Activated T-cell treated with anti-CD3 and anti-CD28 coated beads for 24 hours (primary cell): ENCODE measurements around the gene ROR2.

Source experiments
- DNase-seq: peaks from one replicate; pipeline ENCODE4 v3.0.0-alpha.2; 2020; ENCODE audit warnings: low read depth

The ROR2 gene

DNA sequence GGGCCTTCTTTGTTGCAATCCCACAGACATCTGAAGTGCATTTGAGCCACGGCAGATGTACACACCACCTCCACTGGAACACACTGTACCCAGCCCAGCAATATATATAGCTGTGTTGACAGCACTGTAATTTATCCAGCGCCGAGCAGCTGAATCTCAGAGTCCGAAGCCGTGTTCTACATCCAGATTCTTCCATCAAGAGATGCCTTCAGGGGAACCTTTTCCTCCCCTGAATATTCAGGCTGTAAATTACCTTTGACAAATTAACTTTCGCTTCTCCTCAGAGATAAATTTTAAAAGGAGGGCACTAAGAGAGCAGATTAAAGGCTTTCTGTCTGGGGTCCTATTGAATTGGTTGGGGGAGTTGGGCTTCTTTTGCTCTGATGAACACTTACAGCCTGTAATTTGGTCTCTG lies 76.4 kb downstream of the ROR2 start:
- no peak for DNase-seq

DNA sequence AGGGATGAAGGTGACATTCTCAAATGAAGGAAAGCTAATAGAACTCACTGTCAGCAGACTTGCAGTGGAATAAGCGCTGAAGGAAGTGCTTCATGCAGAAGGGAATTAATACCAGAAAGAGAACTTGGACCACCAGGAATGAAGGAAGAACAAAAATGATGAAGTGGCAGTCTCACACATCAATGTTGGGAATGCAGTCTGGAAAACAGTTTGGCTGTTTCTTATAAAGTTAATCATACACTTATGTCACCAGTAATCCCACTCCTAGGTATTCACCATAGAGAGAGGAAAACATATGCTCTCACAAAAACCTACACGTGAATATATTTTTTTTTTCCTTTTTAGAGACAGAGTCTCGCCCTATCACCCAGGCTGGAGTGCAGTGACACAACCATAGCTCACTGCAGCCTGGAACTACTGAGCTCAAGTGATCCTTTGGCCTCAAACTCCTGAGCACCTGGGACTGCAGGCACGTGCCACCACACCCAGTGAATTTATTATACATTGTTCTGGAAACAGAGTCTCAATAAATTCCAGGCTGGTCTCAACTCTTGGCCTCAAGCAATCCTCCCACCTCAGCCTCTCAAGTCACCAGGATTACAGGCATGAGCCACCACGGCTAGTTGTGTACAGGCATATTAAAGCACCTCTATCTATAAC lies 81.2 kb downstream of the ROR2 start:
- no peak for DNase-seq

DNA sequence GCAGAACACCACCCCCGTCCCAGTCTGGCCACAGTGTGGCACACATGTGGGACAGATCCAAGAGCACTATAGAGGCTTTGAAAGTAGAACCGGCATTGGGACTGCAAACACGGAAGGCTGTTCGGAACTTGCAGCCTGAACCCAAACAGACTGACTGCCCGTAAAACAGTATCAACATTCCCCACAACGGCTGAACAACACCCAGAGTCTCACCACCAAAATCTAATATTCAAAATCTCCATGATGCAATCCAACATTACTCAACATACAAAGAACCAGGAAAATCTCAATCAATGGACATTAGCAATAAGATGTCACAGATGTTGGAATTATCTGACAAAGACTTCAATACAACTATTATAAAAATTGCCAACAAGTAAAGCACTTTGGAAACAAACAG lies 82.3 kb downstream of the ROR2 start:
- DNase-seq = no peak

DNA sequence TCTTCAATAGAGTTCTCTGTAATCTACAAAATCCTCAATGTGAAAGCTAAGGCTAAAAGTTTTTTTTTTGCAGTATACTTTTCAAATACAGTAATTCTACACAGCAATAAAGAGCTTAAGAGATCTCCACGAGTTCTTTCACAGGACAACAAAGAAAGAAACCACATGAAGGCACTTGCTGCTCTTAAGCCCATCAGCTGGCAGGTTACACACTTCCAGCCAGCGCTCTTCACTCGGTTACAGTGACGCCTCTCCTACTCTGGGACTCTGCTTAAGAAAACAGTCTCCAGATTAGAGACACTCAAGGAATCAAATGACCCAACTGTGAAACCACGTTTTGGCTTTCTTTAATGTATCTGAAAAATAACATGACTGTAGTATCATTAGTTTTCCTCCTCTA lies 85.0 kb downstream of the ROR2 start:
- no peak for DNase-seq

DNA sequence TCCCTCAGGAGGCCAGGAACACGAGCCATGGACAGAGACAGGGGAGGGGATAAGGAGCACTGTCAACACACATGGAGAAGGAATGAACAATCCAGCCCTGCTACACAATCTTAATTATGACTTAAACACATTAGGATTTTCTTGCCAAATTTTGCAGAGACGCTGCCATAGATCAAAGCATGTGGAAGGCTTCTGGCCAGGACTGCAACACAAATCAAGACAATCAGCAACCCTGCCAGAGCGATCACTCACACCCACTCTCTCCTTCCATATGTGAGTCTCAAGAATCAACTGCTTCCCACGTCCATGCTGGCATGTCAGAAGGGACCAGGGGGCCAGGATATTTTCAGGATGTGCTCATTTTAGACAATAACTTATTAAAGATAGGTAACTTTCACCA lies 85.6 kb downstream of the ROR2 start:
- no peak for DNase-seq

DNA sequence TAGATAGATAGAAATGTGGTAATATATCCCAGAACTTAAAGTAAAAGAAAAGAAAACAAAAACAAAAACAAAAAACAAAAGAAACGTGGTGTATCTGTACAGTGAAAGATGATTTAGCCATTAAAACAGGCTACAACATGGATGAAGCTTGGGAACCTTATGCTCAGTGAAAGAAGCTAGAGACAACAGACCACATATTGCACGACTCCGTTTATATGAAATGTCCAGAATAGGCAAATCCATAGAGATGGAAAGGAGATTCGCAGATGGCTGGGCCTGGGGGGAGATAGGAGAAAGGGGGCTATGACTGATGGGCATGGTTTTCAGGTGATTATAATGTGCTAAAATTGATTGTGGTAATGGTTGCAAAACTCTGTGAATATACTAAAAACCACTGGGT lies 86.6 kb downstream of the ROR2 start:
- DNase-seq = no peak

DNA sequence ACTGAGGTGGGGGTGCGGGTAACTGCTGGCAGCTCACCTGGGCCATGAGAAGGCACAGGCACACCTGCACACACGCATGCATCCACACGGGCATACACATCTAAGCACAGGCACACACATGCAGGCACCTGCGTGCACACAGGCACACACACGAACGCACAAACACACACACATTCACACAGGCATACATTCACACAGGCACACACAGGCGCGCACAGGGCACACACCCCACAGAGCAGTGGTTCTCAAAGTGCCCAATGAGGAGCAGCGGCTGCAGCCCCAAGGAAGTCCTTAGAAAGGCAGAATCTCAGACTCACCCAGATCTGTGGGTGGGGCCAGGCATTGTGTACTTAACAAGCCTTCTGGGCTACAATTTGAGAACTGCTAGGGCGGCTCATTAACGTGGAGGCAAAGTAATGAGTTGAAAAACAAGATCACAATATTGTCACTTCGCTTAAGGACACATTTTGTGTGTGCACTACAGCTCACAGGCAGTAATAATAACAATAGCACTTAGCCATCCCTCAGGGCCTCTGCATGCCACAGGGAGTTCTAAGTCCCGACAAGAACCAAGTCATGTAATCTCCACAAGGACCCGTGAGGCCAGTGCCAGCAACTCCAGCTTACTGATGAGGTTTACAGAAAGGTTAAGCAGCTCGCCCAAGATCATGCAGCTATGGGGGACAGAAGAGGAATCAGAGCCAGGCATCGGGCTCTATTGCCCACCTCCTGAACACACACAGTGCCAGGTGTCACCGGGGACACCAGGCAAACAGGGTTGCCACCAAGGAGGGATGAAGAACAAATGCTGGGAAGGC lies 91.6 kb downstream of the ROR2 start:
- DNase-seq = no peak

DNA sequence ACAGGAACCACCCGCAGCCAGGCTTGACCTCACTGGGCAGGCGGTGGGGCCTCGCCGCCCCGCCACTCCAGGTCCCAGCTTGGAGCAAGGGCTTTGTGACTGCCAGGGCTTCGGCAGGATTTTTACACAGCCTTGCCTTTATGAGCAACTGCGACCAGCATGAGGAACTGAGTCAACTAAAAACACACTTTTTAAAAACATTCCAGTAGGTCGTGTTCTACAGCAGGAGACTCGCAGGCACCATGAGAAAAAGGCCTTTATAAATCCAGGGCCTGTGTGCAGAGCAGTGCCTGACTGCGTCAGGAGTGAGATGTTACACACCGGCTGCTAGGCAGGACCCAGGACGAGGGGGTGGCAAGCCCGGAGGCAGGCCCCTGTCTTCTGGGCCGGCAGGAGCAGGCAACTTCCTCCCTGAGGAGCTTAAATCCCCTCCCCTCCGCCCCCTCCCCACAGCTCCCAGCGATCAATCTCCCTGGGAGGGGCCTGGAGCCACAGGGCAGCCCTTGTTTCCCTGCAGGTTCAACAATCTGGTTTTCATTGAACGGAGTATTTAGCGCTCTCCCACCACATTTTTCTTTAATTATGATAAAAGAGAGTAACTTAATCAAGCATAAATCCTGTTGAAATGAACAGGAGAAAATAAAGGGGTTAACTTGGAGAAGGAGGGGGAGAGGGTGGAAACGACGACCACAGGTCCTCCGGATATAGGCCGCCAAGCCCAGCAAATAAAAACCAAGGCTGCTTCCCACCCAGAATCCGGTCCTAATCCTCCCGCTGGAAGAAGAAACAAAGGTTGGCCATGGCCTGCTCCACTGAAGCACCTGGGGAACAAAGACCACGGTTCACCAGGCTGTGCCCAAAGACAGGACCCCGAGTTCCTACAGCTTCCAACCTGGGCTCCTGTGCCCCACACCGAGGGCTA lies 92.5 kb downstream of the ROR2 start:
- DNase-seq = no peak

DNA sequence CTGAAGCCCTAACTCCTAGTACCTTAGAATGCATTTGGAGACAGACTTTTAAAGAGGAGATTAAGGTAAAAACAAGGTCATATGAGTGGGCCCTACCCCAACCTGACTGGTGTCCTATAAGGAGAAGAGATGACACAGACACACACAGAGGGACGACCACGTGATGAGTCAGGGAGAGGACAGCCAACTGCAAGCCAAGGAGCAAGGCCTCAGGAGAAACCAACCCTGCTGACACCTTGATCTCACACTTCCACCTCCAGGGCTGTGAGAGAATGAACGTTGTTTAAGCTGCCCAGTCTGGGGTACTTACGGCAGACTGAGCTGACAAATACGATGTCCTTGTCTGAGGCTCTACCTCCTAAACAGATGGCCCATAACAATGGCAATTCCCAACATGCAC lies 93.6 kb downstream of the ROR2 start:
- no peak for DNase-seq

DNA sequence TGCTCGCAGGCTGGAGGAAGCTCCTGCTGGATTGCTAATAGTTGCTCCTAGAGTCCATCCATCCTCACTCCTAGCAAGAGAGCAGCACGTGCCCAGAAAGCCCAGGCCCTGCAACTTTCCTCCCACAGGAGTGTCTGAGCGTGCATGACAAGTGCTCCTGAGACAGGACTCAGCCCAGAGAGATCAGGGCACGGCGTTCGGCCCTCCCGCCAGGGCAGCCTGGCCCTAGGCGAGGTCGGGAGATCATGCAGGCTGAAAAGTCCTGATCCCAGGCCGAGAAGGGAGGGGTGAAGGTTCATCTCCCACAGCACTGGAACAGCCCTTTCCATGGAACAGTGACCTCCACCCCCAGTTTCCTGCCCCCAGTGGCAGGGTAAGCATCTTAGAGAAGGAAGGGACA lies 94.8 kb downstream of the ROR2 start:
- DNase-seq = no peak

DNA sequence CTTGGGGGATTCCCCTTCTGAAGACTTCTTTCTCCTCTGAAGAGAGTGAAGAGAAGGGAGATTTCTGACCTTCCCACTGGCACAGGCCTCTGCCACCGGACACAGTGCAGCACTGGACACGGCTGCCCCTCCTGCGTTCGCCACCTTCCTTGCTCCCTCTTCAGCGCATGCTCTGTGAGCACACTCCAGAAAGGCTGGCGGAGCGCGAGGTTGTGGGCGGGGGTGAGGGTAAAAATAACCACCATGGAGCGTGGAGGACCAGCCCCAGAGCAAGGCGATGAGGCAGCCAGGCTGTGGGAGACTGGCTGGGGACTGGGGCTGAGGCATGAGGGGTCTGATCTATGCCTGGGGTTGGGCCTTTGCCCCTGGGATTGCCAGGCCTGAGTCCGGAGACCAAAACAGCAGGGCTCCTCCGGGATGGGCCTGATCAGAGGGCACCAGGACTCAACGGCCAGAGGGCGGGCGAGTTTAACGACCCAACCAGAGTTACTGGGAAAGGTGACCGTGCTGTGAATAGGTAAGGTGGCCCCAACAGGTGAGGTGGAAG lies 97.2 kb downstream of the ROR2 start:
- no peak for DNase-seq

DNA sequence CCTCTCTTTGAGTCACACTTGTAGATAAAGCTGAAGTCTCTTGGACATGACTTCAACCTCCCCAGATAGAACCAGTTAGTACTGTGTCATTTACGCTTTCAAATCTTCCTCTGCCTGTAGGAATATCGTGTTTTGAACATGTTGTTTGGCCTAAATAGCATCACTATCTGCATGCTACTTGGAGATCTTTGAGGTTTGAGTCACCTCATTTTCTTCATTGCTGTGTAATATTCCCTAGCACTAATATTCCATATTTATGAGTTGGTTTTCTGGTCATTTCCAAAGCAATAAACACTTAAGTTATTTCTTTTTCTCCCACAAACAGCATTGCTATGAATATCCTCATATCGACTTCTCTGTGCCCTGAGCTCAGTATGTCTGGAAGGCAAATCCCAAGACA lies 100.3 kb downstream of the ROR2 start:
- no peak for DNase-seq

DNA sequence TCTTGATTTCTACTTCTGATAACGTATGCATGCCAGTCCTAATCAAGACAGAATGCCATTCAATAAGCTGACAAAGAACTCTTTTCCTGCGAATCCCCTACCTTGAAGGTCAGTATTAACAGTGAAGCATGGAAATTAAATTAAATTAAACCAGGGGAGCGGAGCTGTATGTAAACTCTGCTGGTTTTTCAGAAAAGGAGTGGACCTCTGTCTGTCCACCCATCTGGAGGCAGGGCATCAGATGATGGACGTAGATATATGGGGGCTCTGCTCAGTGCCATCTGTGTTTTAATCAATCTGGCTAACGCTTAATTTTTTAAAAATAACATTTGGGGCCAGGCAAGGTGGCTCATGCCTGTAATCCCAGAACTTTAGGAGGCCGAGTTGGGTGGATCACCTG lies 101.9 kb downstream of the ROR2 start:
- no peak for DNase-seq

DNA sequence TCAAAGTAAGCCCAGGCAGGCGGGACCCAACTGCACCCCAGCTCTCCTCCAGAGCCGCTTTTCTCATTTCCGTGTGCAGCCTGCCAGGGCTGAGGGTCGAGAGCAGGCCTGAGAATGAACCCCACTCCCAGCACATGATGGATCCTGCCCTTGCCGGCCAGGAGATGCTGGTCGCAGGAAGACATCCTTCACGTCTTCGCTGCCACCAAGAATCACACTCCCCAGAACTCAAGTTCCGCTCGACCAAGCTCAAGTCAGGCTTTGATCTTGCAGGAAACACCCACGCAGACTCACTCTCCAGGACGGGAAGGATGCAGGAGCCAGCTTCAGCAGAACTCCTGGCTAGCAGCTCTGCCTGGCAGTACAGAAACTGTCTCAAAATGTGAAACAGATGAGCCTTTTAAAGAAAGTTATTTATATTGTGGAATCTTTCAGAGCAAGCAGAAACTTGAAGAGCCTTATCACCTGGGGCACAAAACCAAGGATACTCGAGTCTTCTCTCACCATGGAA lies 102.4 kb downstream of the ROR2 start:
- DNase-seq = no peak

DNA sequence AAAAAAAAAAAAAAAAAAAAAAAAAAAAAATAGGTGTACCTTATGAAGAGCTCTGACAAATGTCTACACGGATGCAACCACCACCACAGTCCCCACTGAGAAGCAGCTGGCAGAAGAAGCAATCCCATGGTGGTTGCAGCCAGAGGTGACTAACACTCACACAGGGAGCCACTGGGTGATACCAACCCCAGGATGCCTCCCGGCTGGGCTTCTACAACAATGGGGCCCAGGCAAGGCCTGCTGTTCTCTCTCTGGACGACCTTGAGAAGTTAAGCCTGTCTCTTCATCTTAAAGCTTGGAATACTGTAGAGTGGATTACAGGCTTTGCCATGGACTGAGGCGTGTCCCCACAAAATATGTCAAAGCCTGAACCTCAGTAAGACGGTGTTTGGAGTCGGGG lies 104.1 kb downstream of the ROR2 start:
- DNase-seq = no peak

DNA sequence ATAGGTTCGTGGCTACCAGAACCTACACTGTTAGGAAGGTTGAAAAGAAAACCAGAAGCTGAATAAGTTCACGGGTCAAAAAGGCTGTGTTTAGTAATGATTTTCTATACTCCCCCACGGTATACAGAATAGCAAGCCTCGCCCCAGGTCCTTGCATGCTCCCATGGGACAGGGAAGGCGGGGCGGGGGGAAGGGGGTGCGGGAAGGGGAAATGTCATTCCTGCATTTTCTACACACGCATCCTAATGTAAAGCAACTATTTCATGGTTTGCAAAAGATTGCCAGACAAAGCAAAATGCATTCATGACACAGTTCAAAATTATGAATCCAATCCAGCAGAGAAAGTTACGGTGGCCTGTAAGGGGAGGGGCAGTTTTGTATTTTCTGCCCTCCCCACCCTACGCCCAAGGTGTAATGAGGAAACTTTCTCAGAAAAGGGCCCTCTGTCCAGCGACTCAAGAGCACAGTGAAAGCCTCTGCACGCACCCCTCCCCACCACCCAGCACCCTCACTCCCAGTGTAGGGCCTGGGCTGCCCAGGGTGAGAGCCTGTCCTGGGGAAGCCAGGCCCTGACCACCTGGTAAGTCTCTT lies 105.2 kb downstream of the ROR2 start:
- DNase-seq = no peak

DNA sequence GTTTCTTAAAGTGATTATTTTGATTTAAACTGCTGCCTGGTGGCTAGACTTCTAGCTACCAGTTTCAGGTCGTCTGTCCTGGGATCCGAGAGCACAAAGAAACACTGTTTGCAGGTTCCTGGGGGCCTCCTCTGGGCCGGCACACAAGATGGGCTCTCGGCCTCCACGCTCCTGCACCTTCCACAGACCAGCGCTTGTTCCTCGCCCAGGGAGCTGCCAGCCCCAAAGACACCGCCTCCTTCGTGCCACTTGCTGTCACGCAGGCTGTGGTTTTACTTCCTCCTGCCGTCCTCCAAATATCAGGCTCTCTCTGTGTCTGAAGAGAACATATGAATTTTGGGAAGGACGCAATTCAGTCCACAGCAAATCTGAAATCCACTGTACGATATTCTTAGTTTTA lies 105.8 kb downstream of the ROR2 start:
- DNase-seq = no peak

DNA sequence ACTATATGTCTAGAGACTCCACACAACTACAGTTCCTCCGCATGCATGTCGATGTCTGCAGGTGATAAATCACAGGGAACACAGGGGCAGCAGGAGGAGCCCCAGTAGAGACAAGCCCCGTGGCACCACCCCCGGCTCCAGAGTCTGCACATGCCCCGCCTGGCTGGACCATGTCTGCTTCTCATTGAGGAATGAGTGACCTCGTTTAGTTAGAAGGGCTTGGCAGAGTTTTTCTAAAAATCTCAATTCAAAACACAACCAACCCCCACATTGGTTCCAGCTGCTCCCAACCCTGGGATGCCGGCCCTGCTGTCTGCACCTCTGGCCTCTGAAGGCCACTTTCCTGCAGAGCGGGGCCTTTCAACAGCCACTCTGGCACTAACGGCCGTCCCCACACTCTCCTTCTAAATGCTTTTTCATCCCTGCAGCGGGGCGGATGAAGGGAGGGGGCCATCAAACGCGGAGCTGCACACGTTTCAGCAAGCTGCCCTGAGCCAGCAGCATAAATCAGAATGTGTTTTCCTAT lies 106.3 kb downstream of the ROR2 start:
- DNase-seq = no peak

DNA sequence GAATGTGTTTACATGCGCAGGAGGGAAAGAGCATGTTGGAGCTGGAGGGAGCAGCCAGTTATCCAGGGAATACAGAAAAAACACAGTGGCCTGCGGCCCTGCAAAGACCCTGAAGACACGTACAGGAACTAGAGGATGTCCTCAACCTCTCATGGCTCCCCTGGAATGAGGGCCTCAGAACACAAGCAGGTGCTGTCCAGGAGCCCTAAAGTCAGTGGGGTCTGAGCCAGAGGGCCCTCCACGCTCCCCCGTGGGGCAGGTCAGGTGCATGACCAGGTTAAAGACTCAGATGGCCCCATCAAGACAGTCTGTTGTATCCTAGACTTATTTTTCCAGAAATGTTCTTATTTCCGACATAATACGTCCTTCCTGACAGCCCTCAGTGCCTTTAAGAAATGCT lies 106.9 kb downstream of the ROR2 start:
- no peak for DNase-seq

DNA sequence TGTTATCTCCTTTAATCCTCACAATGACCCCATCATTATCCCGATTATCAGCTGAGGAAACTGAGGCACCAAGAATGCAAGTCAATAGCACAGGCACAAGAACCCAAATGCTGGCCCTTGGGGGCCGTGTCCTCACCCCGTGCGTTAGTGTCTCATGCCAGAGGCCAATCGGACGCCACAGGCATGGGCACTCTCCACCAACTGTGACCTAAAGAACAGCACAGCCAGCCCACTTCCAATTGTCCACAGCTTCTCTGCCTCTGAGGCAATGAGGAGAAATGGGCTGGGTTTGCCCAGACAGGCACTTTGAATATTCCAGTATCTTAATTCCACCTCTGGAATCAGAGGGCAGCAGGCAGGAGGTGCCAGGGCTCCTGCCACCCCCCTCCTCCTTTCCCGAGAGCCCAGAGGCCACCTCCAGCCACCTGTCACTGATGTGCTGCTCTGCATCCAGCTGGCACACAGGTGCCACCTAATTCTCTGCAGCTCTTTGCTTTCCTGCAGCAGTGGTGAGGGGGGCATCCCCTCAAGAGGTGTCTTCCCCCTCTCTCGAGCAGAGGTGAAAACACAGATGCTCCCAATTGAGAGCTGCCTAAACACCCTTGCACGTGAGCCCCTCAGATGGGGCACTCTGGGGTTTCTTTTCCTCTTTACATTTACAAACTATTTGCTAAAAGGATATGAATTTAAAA lies 107.5 kb downstream of the ROR2 start:
- no peak for DNase-seq

DNA sequence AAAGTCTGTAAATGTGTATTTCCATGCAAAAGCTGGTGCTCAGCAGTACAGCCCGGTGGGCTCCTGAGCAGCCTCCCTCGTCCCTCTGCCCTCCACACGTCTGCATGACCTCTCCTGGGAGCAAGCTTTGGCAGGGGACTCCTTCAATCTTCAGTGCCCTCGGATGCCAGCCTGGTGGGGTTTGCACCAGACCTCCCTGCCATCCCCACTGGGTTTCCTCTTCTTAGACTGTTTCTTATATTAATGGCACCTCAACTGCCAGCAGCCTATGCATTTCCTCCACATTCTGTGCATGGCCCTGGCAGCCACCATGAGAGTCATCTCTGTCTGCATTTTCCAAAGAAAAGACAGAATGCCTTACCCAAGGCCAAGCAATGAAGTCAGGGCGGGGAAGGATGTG lies 108.4 kb downstream of the ROR2 start:
- DNase-seq = no peak
